ENCODE measurements around the gene HSPB9.

Gene HSPB9

GRCh38 chr17:42109086-42109485, 13.5 kb upstream of the HSPB9 start:
- TF ChIP-seq POLR2A (IDR thresholded peaks at IDR 0.05; ENCODE audit: low read depth, low read length) = no peak
- DNase-seq (ENCODE audit: insufficient read length, low spot score) = no peak

DNA sequence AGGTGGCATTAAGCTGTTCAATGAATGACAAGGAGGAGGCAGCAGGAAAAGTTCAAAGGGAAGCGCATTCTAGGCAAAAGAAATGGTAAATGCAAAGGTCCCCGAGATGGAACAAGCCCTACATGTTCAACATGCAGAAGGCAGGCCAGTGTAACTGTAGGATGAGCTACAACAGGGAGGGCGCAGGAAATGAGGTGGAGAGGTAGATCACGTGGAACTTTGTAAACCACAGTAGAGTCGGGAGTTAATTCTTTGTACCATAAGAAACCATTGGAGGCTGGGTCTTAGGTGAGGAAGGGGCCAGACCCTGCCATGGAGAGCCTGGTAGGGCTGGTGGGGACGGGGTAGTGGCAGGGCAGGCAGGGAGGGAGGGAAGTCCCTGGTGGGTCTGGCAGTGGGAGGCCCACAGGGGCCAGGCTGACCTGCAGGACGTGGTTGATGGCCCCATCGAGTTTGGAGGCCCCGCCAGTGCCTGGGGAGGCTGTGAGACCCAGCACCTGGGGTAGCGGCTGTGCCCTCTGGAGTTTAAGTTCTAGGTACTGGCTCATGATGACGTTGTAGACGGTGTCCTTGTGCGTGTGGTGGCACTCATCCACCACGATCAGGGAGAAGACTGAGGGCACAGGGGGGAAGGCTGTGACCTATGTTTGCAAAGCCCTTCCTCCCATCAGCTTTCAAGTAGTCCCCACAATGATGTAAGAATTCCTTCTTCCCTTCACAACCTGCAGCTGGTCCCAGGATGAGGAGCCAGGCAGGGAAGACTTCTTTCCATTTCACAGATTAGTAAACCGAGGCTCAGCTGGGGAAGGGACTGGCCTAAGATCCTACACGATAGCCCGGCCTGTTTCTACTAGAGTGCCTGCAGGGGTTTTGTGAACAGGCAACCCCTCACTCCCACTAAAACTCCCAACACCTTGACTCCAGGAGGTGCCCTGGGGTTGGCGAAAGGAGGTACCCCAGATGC, 12.0 kb upstream of the HSPB9 start:
- no peak for TF ChIP-seq POLR2A (IDR thresholded peaks at IDR 0.05; ENCODE audit: low read depth, low read length)
- DNase-seq (ENCODE audit: insufficient read length, low spot score) = no peak
- no peak for FAIRE-seq

More at GRCh38 chr17:42109086-42109485, 13.5 kb upstream of the HSPB9 start:
- FAIRE-seq = no peak

DNA sequence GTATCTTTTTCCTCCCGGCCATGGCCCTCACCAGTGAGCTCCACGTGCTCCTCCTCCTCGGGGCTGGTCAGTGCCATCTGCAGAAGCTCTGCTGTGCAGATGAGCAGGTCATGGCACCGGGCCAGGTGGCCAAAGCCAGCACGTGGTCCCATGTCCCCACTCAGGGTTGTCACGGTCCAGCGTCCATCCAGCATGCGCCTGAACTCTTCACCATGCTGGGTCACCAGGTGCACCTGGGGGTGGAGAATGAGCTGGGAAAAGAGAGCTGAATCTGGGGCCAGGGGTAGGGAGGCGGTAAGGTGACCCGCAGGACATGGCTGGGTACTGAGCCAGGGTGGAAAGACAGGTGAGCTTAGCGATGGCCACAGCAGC, 11.4 kb upstream of the HSPB9 start:
- DNase-seq (ENCODE audit: insufficient read length, low spot score) (no peak), FAIRE-seq (no peak)
- TF ChIP-seq POLR2A (IDR thresholded peaks at IDR 0.05; ENCODE audit: low read depth, low read length) = no peak

GRCh38 chr17:42111871-42112551, 10.6 kb upstream of the HSPB9 start:
- DNase-seq (ENCODE audit: insufficient read length, low spot score) (peak; percentile 74), FAIRE-seq (no peak)
- TF ChIP-seq POLR2A (IDR thresholded peaks at IDR 0.05; ENCODE audit: low read depth, low read length) = no peak

DNA sequence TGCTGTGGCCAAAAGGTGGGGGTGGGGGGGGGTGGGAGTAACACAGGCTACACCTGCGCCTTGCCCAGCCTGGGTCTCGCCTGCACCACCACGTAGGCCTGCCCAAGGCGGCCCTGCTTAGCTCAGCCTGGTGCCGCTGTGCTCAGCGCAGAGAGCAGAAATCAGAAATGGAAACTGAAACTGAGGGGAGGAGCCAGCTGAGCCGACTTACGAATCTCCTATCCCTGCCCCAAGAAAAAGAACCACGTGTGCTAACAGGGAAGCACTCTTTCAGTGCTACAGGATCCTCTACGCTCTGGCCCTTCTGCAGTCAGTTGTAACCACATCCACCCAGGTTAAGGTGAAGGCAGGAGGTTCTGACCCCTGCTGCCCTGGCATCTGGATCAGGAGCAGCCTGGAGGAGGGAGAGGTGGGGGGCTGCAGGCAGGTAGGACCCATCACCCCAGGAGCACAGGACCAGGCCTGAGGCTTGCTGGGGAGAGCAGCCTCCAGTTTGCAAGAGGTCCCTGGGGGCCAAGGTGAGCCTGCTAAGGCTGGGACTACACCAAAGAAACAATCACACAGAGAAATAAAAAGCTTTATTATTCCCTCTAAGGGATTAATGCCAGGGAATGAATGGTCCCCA, 9.9 kb upstream of the HSPB9 start, which contains the start of gene DHX58:
TSS of gene DHX58 (minus strand) at position 163 of the 625 bp plus-strand sequence. CDS start 822 bp downstream, outside the sequence.
- FAIRE-seq (peak; percentile 45), DNase-seq (ENCODE audit: insufficient read length, low spot score) (peak; percentile 95)
- peak; percentile 75 for TF ChIP-seq POLR2A (IDR thresholded peaks at IDR 0.05; ENCODE audit: low read depth, low read length)

GRCh38 chr17:42113293-42114069, 9.1 kb upstream of the HSPB9 start:
- FAIRE-seq = no peak
- TF ChIP-seq POLR2A (IDR thresholded peaks at IDR 0.05; ENCODE audit: low read depth, low read length) = no peak
- DNase-seq (ENCODE audit: insufficient read length, low spot score) = no peak

DNA sequence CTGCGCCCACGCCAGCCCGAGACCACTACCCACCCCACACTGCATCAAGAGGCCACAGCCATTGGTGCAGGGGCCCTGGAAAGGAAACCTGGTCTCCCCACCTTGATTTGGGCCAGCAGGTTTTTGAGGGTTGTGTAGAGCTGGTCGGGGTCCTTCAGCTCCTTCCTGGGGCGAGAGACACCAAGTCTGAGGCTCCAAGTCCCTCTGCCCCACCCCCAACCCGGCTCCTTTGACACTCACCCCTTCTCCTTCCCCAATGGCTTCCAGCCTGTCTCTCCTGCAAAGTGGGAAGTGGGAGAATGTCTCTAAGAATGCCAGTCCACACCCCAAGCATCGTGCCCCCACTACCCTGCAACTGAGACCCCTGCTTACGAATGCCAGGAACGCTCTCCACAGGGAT, 8.5 kb upstream of the HSPB9 start:
- no peak for TF ChIP-seq POLR2A (IDR thresholded peaks at IDR 0.05; ENCODE audit: low read depth, low read length)
- no peak for DNase-seq (ENCODE audit: insufficient read length, low spot score)
- FAIRE-seq = no peak

DNA sequence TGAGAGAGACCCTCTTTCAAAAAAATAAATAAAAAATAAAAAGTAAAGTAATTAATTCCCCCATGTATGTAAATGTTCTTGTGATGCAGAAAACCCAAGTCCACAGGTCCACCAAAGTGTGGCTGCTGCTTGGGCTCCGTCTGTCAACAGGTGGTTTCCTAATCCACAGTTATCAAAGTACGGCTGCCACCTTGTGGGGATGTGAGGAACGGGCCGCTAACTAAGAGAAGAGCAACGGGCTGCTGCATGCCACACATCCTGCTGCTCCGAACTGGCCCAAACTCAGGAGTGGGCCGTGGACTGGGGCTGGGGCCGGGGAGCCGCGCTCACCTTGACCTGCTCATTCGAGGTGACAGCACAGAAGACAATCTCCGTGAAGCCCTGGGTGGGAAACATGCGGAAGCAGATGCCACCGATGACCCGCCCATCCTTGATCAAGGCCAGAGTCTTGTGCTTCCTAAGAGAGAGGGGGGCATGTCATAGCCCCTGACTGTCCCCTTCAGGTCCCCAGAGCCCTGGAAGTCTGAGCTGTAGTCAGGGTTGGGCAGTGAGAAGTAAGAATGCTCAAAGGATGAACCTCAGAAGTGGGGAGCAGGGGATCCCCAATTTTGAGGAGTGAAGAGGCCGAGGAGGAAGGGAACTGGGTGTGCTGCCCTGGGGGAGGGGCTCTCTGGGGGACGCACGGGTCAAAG, 5.8 kb upstream of the HSPB9 start:
- FAIRE-seq (no peak), DNase-seq (ENCODE audit: insufficient read length, low spot score) (peak; percentile 77)
- no peak for TF ChIP-seq POLR2A (IDR thresholded peaks at IDR 0.05; ENCODE audit: low read depth, low read length)

GRCh38 chr17:42117397-42118125, 5.0 kb upstream of the HSPB9 start:
- no peak for DNase-seq (ENCODE audit: insufficient read length, low spot score)
- TF ChIP-seq POLR2A (IDR thresholded peaks at IDR 0.05; ENCODE audit: low read depth, low read length) = no peak
- no peak for FAIRE-seq

DNA sequence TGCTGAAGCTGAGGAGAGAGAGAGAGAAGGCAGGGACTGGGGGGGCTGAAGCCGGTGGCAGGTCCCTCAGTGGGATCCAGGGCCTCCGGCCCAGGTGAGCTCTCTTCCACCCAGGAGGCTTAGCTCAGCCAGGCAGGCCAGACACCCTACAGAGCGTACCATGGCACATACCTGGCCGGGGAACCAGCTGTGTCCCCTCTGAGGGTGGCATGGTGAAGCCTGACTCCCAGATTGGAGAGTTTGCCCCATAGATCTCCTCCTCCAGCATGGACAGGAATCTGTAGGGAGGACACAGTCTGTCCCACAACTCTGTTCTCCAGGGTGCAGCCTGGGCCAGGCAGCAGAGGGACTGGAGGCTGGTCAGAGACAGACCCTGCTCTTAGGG, 4.5 kb upstream of the HSPB9 start:
- DNase-seq (ENCODE audit: insufficient read length, low spot score) = no peak
- FAIRE-seq = no peak
- no peak for TF ChIP-seq POLR2A (IDR thresholded peaks at IDR 0.05; ENCODE audit: low read depth, low read length)

DNA sequence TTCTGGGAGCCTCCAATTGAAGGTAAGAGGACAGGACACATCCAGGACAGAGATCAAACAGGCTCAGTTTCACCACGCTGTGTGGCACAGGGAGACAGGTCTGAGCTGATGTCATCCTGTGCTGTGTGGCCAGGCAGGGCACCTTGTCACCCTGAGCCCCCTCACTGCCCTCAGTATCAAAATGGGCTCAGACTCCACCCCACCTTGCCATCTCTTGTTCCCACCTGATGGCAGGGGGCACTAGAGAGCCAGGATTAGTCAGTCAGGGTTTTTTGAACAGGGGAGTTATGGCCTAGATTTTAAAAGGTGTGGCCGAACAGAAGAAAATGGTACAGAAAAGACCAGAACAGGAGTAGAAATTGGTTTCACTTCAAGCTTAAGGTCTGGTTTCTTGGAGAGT, 4.1 kb upstream of the HSPB9 start:
- no peak for TF ChIP-seq POLR2A (IDR thresholded peaks at IDR 0.05; ENCODE audit: low read depth, low read length)
- FAIRE-seq (no peak), DNase-seq (ENCODE audit: insufficient read length, low spot score) (no peak)

DNA sequence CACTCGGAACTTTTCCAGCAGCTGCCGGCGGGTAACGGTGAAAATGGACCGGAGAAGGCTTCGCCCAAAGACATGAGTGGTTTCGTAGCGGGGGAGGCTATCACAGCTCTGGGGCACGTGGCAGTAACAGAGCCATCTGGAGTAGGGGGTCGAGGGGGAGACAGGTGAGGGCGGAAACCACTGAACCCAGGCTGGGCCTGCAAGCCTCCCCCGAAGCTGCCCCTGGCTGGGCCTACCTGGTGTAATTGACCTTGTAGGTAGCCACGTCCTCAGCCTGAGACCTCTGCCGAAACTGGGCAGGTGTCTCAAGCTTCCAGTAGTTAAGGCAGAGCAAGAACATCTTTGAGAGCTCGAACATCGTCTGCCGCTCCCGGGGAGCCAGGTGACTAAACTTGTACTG, 3.3 kb upstream of the HSPB9 start:
- FAIRE-seq (no peak), DNase-seq (ENCODE audit: insufficient read length, low spot score) (no peak)
- no peak for TF ChIP-seq POLR2A (IDR thresholded peaks at IDR 0.05; ENCODE audit: low read depth, low read length)
